DMS114 treated with DMSO at 0.1 percent for 48 hours (cell line): ENCODE data around the gene SLC44A1.
"Not testable (repeated sequence)": the region's sequence is repeated elsewhere in the genome, so short reads cannot be mapped to it uniquely, and the experiment has no call there.

Experiments
- DNase-seq: peaks from one replicate; lab custom pipeline; 2025; ENCODE audit not compliant: unreplicated experiment; lab: John Stamatoyannopoulos, UW

SLC44A1 gene

GRCh38 chr9:105242062-105242461 lies 2.4 kb upstream of the SLC44A1 start:
- DNase-seq = no peak

- DNase-seq = no peak
These were observed 1.9 kb upstream of the SLC44A1 start for GRCh38 chr9:105242557-105242956.

DNA sequence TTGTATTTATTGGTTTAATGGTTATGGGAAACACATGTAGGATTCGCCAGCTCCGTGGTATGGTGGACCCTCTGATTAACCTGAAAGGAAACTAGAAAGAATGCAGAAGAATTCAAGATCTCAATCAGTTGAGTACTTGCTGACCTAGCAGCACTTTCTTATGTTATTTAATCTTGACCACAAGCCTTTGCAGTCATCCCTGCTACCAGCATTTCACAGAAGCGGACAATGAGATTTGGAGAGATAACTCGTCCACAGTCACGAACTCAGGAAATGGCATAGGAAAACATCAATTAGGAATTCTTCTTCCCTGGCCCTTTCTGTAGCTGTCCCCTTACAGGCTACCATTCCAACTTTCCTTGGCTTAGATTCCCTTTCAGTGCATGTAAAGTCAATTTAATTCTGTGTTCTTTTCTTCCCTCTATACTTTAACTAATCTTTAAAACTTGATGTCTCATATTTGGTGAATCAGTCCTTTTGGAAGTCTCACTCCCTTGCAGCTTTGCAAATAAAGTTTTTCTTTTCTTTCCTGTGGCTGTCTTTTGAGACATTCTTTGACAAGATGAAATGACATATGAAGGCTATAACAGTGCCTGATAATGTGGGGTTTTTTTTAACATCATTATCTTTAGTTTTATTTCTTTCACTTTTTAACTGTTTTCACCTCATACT lies 1.3 kb upstream of the SLC44A1 start:
- DNase-seq = peak; percentile 44

DNA sequence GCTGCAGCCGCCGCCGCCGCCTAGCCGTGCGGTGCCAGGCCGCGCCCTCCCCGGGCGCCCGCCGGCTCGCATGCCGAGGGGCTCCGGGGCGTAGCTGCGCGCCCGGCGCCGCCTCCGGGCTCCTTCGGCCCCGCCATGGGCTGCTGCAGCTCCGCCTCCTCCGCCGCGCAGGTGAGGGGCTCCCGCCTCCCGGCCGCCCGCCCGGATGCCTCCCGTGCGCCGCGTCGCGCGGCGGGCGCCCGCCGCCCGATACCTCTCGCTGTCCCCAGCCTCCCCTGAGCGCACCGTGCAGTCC lies 230 bp downstream of the SLC44A1 start:
- DNase-seq = no peak

DNA sequence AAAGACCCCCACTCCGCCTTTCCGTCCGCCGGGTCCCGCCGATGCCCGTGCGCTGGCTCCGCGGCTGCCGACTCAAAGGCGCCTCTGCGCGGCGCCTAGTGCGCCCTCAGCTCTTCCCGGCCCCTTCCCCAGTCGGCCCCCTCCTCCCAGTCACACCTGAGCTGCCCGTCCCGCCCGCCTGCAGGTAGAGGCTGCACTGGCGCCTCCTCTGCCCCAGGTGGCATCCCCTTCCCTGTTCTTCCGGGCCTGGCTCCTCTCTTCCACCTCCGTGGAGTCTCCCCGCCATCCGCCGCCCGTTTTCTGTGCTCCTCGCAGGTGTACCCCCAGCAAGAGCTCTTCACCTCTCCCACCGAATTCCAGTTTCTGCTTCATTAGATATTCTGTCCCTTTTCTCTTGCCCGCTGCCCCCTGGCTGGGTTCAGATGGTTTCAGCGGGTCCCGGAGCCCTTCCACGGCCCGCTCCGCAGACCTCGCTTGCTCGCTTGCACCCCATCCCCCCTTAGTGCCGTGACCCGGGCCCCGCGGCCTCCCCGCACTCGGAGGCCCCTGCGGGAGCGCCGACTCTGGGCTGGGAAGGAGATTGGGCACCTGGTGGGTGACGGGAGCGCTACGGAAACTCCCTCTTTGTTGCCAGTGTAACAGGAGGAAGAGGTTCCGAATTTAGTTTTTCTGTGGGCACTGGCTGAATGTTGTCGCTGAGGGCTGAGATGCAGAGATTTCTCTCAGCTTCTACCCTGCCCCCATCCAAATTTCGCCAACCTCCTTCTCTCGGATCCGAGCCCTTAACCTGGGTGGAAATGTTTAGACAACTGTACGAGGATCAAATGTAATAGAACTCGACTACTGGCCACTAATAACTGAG lies 809 bp downstream of the SLC44A1 start:
- peak; percentile 19 for DNase-seq

DNA sequence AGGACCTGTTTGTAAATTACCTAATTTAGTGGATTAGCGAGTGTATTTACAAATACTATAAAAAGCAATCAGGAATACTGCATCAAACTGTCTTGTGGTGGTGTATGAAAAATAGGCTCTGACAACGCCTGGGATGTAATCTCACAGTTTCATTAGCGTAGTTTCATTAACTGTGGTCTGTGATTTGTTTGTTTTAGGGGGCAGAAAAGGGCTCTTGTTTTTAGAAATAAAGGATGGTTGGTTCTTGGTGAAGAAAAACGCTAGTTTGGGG lies 1.4 kb downstream of the SLC44A1 start:
- DNase-seq = no peak

- no peak for DNase-seq
These were observed 2.3 kb downstream of the SLC44A1 start for GRCh38 chr9:105246656-105247173.

DNA sequence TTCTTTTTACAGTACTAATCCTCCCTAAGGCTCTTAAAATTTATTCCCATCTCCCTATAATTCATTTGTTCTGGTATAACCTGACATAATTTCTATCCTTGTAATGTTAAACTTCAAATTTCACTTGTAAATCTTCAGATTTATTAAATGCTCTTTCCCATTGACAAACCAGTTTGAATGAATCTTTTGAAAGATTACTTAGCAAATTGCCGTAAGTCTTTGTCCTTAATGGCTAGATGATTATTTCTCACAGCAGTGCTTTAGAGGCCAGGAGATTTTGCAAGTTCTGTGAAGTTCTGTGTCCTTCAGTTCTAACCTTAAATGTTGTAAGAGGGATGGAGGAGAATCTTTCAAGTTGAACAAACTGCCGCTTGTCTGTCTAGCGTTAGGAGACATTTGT lies 4.2 kb downstream of the SLC44A1 start:
- DNase-seq = no peak

DNA sequence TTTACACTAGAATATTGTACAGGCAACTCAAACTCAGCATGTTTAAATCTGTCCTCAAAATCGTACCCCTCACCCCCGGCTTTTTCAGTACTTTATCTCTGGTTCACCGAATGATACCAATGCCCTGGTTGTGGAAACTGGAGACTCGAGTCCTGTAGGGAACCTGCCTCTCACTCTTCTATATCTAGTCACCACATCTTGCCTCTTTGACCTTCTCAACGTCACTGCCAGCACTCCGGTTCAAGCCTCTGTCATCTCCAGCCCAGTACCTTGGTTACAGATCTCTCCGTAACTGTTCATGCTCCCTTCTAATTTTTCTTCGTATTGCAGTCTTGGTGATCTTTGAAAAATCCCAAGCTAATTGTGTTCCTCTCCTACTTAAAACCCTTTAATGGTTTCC lies 6.7 kb downstream of the SLC44A1 start:
- no peak for DNase-seq

DNA sequence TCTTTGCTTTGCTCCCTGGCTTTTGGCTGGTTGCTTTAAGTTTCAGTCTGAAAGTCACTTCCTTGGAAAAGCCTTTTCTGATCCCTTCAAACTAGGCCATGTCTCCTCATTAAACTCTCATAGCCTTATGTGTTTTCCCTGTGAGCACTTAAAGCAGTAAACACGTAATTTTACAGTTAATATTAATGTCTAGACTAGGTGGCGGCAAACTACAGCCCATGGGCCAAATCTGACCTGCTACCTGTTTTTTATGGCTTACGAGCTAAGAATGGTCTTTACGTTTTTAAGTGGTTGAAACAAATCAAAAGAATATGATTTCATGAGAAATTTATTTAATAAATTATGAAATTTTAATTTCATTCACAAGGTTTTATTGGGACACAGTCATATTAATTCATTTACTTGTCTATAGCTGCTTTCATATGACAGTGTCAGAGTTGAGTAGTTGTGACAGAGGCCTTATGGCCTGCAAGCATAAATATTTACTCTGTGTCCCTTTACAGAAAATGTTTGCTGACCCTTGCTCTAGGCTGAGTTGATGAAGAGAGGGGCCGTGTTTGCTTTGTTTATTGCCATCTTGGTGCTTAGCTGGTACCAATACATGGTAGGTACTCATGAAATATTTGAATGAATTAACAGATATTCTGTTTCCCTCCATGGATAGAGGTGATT lies 7.4 kb downstream of the SLC44A1 start:
- no peak for DNase-seq

DNA sequence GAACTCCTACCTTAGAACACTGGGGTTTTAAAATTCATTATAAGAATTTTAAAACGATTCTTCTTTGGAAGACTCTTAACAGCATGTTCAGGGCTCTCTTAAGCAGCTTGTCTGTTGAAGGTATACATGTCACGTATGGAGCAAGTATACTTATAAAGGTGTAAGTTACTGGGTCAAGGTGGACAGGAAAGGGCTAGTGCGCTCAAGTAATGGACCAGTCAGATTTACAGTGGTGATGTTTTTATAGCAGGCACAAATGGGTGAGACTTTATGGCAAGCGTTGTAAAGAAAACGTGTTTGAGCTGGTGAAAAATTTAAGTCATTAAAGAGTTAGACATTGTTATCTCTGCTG lies 7.9 kb downstream of the SLC44A1 start:
- DNase-seq = no peak

- DNase-seq = no peak
These were observed 9.8 kb downstream of the SLC44A1 start for GRCh38 chr9:105254226-105254625.

DNA sequence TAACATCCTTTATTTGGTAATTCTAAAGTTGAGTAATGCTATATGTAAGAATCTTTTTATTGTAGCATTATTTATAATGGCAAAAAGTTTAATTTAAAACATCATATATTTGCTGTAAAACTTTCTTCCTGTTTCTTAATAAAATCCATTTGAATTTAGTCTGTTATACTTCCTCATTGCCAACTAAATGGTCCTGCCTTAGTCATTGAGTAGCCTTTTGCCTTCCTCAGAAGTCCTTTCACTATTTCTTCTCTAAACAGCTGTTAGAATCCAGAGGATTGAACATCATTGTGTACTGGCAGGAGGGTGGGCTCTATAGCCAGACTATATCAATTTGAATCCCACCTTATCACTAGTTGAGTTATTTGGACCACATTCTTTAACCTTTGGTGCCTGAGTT lies 11.0 kb downstream of the SLC44A1 start:
- no peak for DNase-seq

DNA sequence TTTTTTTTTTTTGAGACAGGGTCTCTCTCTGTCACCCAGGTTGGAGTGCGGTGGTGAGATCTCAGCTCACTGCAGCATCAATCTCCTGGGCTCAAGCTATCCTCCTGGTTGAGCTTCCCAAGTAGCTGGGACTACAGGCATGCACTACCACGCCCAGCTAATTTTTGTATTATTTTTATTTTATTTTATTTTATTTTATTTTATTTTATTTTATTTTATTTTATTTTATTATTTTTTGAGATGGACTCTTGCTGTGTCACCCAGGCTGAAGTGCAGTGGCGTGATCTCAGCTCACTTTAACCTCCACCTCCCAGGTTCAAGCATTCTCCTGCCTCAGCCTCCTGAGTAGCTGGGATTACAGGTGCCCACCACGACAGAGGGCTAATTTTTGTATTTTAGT lies 12.1 kb downstream of the SLC44A1 start:
- not testable (repeated sequence) for DNase-seq

GRCh38 chr9:105257809-105258208 lies 13.4 kb downstream of the SLC44A1 start:
- no peak for DNase-seq

GRCh38 chr9:105258225-105258737 lies 13.8 kb downstream of the SLC44A1 start:
- DNase-seq = no peak

DNA sequence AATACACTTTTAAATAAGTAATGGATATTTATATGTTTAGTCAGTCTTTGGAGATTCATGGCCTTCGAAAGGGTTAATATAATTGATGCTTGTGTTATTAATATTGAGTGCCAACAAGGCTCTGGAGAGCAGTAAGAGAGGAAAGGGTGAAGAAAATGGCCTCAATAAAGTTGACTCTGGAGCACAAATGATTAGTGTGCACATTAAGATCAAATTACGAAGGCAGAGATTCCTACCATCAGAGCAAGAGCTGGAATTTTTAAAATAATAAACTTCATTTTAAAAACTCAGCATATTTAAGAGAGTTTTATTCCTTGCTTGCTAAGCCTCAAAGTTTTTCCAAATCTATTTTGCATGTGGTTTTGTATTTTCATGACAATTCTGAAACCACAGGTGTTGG lies 14.8 kb downstream of the SLC44A1 start:
- DNase-seq = no peak

DNA sequence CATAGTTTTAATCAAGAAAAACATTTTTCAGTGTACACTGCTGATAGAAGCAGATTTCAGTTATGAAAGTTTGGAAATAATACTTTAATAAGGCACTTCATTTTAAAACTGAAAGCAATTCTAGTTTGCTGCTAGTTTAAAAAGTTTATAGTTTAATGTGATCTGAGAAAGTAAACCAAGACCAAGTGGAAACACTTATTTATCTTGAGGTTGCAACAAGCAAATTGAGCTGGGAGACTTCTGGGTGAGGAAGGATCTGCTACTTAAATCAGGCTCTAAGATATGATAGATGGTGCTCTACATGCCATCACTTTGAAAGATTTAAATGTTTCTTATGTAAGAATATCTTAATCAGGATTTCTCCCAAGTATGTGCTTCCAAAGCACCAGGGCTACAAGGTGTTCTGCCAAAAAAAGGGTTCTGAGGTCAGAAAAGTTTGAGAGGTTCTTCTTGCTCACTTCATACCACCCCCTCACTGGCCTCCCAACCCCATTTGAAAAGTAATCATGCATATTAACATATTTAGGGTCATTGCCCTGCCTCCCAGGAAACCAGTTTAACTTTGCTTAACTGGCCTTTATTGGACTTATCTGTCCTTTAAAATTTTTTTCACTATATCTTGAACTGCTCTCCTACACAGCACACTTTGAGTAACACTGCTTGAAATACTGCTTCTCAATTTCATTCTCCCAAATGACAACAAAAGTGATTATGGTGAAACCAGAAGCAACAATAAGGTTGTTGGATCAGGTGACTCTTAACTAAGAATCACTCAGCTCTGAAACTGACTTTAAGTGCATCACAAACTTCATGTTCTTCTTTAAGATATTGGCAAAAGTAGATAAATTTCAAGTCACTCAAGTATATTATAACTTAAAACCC lies 15.5 kb downstream of the SLC44A1 start:
- DNase-seq = no peak

- DNase-seq = no peak
These were observed 18.0 kb downstream of the SLC44A1 start for GRCh38 chr9:105262497-105262896.

DNA sequence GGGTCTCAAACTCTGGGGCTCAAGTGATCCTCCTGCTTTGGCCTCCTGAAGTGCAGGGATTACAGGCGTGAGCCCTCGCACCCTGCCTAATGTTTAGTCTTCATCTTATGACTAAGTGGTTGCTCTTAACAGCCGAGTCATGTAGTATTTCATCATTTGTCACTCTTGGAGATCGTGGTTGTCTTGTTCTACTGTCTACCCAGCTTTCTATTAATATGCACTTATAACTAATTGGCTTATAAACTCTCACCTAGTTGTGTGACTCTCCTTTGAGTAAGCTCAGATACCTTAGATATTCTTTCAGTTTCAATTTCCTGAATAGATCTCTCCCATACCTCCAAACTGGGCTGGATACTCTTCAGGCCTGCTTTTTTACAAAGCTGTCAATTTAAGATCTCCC lies 19.9 kb downstream of the SLC44A1 start:
- no peak for DNase-seq

DNA sequence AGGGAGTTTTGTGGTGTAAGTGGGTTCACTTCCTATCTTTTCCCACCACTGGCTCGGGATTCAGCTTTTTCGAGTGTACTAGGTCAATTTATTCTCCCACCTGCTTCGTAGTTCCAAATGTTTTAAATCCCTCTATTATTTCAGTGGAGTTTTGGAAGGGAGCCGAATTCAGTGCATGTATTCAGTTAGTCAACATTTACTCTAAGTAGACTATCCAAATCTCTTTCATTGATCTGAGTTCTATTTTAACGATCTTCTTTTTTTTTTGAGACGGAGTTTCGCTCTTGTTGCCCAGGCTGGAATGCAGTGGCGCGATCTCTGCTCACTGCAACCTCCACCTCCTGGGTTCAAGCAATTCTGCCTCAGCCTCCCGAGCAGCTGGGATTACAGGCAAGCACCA lies 23.8 kb downstream of the SLC44A1 start:
- not testable (repeated sequence) for DNase-seq
